GM12874 (cell line): ENCODE data around the gene NOL12.
A peak's percentile ranks its signal among the peaks of the same experiment; 100 is the strongest.

Experiments used
- TF ChIP-seq, protein P1 (sequence below): IDR thresholded peaks from 2 replicates; pipeline ENCODE4 v1.5.1; 2011; ENCODE audit warnings: low read depth, mild to moderate bottlenecking, control low read depth, low read length, moderate library complexity; ENCODE audit not compliant: insufficient read depth

NOL12 gene

DNA sequence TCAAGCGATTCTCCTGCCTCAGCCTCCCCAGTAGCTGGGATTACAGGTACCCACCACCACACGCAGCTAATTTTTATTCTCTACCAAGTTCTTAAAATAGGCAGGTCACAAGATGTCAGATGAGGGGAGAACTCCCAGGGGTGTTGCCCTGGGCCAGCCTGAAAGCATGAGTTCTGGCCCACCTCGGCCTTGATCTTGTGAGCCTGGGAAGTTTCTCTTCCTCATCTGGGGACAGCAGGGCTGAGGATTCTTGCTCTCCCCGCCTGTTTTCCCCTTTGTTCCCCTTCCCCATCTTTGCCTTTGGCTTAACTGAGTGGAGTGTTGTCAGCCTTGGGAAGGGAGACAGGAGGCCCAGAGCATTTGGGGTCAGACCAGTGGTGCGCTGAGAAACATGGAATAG lies 24.1 kb upstream of the NOL12 start:
- TF ChIP-seq, protein P1, sequence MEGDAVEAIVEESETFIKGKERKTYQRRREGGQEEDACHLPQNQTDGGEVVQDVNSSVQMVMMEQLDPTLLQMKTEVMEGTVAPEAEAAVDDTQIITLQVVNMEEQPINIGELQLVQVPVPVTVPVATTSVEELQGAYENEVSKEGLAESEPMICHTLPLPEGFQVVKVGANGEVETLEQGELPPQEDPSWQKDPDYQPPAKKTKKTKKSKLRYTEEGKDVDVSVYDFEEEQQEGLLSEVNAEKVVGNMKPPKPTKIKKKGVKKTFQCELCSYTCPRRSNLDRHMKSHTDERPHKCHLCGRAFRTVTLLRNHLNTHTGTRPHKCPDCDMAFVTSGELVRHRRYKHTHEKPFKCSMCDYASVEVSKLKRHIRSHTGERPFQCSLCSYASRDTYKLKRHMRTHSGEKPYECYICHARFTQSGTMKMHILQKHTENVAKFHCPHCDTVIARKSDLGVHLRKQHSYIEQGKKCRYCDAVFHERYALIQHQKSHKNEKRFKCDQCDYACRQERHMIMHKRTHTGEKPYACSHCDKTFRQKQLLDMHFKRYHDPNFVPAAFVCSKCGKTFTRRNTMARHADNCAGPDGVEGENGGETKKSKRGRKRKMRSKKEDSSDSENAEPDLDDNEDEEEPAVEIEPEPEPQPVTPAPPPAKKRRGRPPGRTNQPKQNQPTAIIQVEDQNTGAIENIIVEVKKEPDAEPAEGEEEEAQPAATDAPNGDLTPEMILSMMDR = no peak

DNA sequence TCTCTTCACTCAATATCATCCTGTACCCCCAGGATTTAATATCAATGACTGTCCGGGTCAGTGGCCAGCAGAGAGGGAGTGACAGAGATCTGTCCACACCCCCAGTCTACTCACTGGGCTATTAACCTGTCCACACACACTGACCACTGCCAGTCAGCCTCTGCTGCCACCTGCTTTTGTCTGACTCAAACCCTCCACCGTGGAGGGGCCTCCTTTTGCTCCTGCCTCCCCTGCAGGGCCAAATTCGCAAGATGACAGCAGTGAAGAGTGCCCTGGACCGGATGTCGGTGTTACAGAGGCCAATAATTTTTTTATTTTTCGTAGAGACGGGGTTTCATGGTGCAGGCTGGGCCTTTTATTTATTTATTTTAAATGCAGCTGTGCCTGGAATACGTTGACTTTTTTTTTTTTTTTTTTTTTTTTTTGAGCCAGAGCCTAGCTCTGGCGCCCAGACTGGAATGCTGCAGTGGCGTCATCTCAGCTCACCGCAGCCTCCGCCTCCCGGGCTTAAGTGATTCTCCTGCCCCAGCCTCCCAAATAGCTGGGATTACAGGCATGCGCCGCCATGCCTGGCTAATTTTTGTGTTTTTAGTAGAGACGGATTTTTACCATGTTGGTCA lies 22.5 kb upstream of the NOL12 start:
- TF ChIP-seq, protein P1 = no peak

DNA sequence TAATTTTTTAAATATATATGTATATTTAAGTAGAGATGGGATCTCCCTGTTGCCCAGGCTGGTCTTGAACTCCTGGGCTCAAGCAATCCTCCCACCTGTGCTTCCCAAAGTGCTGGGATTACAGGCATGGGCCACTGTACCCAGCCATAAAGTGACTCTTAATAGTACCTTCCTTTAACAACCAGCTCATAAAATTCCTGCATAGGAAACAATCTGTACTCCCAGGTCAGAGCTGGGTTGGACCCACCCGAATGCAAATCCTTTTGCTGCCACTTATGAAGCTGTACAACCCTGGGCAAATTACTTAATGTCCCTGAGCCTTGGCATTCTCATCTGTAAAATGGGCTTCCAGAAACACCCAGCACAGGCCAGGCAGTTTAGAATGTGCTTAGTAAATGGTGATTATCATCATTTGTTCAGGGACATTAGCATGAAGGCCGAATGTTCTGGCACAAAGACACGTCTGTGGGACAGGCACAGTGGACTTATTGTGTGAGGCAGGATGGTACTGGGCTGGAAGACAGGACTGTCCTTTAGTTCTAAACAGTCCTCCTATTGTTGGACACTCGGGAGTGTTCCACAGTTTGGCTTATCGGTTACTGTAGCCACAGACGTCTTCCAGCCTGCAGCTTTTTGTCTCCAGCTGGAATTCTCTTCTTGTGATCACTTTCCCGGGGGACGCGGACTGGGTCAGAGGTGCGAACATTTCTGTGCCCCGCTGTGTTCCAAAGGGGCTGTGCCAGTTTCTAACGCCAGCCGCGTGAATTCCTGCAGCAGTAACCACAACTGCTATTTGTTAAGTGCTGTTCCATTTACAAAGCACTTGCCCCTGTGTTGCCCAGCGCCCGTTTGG lies 21.7 kb upstream of the NOL12 start:
- TF ChIP-seq, protein P1 = no peak

DNA sequence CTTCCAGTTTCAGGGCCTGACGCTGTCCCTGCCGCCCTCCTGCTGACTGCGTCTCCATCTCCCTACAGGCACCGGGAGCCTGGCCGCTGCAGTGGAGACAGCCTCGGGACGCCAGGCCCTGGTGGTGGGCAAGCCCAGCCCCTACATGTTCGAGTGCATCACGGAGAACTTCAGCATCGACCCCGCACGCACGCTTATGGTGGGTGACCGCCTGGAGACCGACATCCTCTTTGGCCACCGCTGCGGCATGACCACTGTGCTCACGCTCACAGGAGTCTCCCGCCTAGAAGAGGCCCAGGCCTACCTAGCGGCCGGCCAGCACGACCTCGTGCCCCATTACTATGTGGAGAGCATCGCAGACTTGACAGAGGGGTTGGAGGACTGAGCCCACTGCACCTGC lies 20.7 kb upstream of the NOL12 start:
- TF ChIP-seq, protein P1 = no peak

DNA sequence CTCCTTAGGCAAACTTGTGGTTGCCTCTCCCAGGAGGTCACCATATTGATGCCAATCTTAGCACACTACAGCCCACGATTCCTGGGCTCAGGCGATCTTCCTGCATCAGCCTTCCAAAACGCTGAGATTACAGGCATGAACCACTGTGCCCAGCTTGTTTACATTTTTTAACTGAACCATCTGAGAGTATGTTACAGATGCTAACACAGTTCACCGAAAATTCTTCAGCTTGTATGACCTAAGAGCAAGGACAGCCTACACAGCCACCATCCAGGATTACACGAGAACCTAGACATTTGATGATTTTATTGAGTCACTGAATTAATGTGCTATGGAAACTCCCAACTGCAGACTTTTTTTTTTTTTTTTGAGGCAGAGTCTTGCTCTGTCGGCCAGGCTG lies 16.6 kb upstream of the NOL12 start:
- TF ChIP-seq, protein P1 = no peak

DNA sequence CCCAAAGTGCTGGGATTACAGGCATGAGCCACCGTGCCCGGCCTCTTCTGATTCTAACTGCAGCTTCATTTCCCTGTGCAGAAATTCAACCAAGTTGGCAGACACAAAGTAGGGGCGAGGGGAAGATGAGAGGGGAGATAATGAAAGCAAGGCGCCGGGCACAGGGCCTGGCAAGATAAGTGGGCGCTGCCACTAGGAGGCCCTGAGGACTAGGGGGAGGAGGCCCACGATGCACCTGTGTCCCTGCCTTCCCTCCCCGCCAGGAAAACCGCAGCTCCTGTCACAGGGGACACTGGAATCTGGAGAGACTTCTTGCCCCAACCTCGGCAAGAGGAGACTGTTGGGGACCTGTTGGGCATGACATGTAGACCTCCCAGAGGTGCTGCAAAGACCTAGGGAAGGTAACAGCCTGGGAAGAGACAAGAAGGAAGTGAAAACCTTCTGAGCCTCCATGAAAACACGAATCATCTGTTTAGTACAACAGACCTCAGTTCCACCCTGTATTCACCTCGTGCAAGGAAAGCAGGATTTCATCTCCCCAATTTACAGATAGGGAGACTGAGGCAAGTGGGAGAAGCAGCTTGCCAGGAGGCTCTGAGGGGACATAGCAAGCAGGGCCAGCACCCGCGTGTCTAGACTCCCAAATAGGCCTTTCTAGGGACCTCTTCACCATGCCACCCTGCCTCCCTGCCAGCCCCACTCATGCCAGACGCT lies 13.8 kb upstream of the NOL12 start:
- TF ChIP-seq, protein P1 = peak; percentile 32

DNA sequence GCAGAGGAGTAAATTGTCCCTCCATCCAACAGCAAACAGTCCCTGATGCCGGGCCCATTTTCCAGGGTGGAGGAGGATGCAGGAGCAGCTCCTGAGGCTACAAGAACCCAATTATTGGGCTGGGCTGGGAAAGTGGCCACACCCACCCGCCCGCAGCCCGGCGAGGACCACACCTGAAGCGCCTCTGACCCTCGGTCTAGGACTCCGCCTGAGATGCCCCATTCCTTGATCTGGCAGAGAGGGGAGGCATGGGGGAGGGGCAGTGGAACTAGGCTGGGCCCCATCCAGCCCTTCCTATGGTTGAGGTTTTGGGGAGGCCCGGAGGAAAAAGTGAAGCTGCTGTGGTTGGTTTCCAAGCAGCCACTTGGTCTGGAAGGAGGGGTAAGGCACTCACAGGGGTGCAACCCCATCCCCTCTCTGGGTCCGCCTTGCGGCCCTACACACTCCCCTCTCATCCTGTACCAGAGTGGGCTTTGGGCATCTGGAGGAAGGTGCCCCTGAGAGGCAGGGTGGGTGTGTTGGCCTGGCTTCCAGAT lies 13.2 kb upstream of the NOL12 start:
- TF ChIP-seq, protein P1 = no peak
